ENCODE measurements around the gene ARGLU1.

DNA sequence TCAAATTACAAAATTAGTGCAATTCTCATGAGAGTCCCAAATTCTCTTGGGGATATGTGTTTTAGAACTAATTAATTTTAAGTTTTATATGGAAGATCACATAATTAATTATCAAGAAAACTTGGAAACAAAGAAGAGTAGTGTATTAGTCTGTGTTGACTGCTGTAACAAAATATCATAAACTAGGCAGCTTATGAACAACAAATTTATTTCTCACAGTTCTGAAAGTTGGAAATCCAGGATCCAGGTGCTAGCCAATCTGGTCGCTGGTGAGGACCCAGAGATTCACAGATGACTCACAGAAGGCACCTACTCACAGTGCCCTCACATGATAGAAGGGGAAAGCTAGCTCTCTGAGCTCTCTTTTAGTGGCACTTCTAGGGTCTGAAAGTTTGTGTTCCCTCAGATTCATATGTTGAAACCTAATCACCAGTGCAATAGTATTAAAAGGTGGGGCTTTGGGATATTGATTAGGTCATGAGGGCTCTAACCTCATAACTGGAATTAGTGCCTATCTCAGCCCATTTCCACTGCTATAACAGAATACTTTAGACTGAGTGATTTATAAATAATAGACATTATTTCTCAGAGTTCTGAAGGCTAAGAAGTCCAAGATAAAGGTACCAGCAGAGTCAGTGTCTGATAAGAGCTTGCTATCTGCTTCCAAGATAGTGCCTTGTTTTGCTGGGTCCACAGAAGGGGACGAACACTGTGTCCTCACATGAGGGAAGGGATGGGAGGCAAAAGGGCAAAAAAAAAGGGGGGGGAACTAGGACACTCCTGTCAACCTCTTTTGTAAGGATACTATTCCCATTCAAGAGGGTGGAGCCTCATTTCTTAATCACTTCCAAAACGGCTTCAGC, 1.5 kb upstream of the ARGLU1 start:
- TF ChIP-seq, protein P1, sequence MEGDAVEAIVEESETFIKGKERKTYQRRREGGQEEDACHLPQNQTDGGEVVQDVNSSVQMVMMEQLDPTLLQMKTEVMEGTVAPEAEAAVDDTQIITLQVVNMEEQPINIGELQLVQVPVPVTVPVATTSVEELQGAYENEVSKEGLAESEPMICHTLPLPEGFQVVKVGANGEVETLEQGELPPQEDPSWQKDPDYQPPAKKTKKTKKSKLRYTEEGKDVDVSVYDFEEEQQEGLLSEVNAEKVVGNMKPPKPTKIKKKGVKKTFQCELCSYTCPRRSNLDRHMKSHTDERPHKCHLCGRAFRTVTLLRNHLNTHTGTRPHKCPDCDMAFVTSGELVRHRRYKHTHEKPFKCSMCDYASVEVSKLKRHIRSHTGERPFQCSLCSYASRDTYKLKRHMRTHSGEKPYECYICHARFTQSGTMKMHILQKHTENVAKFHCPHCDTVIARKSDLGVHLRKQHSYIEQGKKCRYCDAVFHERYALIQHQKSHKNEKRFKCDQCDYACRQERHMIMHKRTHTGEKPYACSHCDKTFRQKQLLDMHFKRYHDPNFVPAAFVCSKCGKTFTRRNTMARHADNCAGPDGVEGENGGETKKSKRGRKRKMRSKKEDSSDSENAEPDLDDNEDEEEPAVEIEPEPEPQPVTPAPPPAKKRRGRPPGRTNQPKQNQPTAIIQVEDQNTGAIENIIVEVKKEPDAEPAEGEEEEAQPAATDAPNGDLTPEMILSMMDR (IDR thresholded peaks at IDR 0.05; ENCODE audit: low read depth, low read length, poor library complexity, severe bottlenecking) = no peak
- TF ChIP-seq EZH2phosphoT487 (IDR thresholded peaks at IDR 0.05; ENCODE audit: borderline replicate concordance, low read length) = no peak

All from DOHH2 (cell line).